ENCODE data around the gene TMEM132C. TPM values are rescaled to one million over a fixed set of nuclear protein-coding genes. Genes with fewer than 3 reads are reported as not detected.

The TMEM132C gene
- total and polyA plus RNA-seq, 2 experiments from 2014 or later = not detected

- no peaks in the 10 kb centered on the region for H3K4me1 ChIP-seq (ENCODE audit: insufficient read depth)
- no peak overlapping the region for H3K4me2 ChIP-seq
- Mint-ChIP-seq H3K36me3 (ENCODE audit: low read depth) (peaks cover 42% of the 10 kb centered on the region), H3K27ac (no peak overlapping the region), H3K4me3 (no peak overlapping the region), H3K9me3 (peaks cover 22% of the 10 kb centered on the region), H3K4me1 (no peaks in the 10 kb centered on the region), H3K27me3 (ENCODE audit: insufficient read depth, low read depth, poor library complexity) (peaks cover 4% of the 10 kb centered on the region)
- H2AFZ ChIP-seq = no peak overlapping the region
- no peak for ATAC-seq
- DNase-seq (ENCODE audit: low spot score) = no peak
- no peaks in the 10 kb centered on the region for H3F3A ChIP-seq (replicated peaks; ENCODE audit: low read depth)
- H3K79me2 ChIP-seq (replicated peaks; ENCODE audit: insufficient read depth) = no peaks in the 10 kb centered on the region
- no peaks in the 10 kb centered on the region; the same call in 1 of the 2 replicates for H3K36me3 ChIP-seq (ENCODE audit: insufficient read depth)
- H3K27ac ChIP-seq (ENCODE audit: low read depth) = no peak overlapping the region
- no peaks in the 10 kb centered on the region for H4K20me1 ChIP-seq (replicated peaks; ENCODE audit: insufficient read depth)
- TF ChIP-seq REST (IDR thresholded peaks at IDR 0.05; ENCODE audit: unreplicated experiment) (no peak), NANOG (IDR thresholded peaks at IDR 0.05; ENCODE audit: borderline replicate concordance) (no peak), POLR2AphosphoS5 (IDR thresholded peaks at IDR 0.05; ENCODE audit: low read depth) (no peak), EZH2 (IDR thresholded peaks at IDR 0.05; ENCODE audit: low read depth, unreplicated experiment) (no peak), CREB1 (CRISPR knock-in tag; IDR thresholded peaks at IDR 0.05; ENCODE audit: low read depth) (no peak), ETS1 (IDR thresholded peaks at IDR 0.05) (no peak), ZNF114 (CRISPR knock-in tag; IDR thresholded peaks at IDR 0.05) (no peak), STAT1 (IDR thresholded peaks at IDR 0.05; ENCODE audit: unreplicated experiment) (no peak), CTCF (conservative IDR thresholded peaks at IDR 0.05; ENCODE audit: low read depth in 2 of 2) (no peak), ZNF331 (CRISPR knock-in tag; IDR thresholded peaks at IDR 0.05; ENCODE audit: low read depth) (no peak), JUNB (IDR thresholded peaks at IDR 0.05; ENCODE audit: unreplicated experiment) (no peak), ZNF462 (CRISPR knock-in tag; IDR thresholded peaks at IDR 0.05) (no peak), EZH2phosphoT487 (IDR thresholded peaks at IDR 0.05; ENCODE audit: unreplicated experiment) (no peak)
- H3K4me3 ChIP-seq = no peak overlapping the region
- H3K9me2 ChIP-seq (ENCODE audit: insufficient read depth) = no peaks in the 10 kb centered on the region
- no peaks in the 10 kb centered on the region for H3K27me3 ChIP-seq (ENCODE audit: insufficient read depth)
Observed at GRCh38 chr12:128660532-128661225, 393.7 kb downstream of the TMEM132C start.

All from GM23338 (cell line).